Hematopoietic multipotent progenitor cell treated with erythropoietin and hydrocortisone succinate and interleukin-3 and kit ligand, for 6 days (in vitro differentiated cells): ENCODE results near the gene SF3B5.
"Not testable (repeated sequence)": the region's sequence is repeated elsewhere in the genome, so short reads cannot be mapped to it uniquely, and the experiment has no call there.

ENCODE experiments used
- DNase-seq: peaks from one replicate; pipeline ENCODE4 v3.0.0-alpha.2; 2015

The SF3B5 gene

DNA sequence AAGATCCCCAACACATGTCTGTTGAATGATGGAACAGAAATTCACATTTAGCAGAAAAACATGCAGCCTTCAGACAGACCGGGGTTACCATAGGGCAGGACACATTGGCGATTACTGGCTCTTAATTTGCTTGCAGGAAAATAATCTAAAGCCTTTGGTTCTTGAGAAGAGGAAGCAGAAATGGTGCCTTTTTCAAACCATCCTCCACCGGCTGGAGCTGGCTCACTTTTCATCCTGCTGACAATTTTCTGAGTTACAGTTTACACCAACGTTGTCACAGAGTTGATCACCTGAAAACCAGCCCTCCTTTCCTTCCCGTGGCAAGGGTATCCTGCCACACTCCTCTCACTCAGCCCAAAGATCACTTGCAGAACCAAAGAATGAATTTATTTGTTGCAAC lies 32.6 kb downstream of the SF3B5 start:
- DNase-seq, result peak; percentile 41

DNA sequence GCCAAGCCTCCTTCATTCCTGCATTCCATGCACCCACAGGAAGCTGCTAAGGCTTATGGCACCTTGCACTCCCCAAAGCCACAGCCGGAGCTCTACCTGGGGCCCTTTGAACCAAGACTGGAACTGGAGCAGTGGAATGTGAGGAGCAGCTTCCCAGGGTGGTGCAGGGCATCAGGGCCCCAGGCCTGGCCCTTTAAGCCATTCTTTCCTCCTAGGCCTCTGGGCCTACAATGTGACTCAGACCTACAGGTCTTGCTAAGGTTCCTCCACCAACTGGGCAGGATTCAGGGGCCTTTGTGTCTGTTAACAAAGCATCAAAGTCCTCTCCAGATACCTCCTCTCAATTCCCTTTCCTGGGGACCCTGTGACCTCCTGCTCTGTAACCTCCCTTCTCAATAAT lies 36.2 kb downstream of the SF3B5 start:
- no peak for DNase-seq

DNA sequence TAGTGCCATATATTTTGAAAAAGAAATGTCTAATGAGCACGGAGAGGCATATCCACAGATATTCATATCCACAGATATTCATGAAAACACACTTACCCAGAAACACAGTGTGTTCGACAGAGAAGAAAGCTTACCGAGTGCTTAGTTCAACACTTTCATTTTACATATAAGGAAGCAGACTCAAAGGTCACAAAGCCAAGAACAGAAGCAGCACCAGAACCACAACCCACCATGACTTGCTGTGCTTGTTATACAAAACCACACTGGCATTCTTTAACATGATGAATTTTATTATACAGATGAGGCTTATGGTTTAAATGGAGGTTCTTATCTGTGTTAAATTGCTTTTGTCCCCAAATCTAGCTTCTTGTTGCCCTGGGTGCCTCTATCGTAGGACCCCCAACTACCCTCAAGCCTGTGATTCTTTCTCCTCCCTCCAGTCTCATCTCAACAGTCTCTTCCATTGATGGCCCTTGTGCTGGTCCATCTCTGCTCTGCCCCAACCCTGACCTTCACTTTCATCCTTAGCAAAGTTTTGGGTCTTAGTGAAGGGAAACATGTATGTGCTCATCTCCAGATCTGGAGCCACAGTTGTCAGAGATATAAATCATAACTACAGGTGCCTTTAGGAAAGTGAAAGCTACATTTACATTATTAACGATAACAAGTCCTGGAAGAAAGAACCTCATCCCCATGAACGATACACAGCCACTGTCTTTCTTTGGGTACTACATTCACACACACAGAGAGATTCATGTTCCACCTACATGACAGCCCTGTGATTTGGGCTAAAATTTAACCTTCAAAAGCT lies 40.0 kb downstream of the SF3B5 start:
- DNase-seq, result peak; percentile 58

DNA sequence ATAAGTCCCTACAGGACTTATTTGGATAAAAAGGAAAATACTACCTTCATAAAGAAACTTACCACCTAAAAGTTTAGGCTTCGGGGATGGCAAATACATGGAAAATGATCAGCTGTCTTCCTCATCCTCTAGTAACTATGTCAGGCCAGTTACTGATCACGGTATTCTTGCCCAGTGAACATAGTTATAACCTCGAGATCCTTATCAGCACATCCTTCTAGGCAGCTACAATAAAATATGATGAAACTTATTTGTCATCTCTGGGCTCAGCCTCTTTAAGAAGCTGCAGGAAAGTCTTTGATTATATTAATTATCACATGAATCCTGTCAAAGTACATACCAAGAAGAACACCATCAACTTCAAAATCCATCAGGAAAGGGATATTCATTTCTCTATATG lies 41.8 kb downstream of the SF3B5 start:
- DNase-seq, result peak; percentile 57

DNA sequence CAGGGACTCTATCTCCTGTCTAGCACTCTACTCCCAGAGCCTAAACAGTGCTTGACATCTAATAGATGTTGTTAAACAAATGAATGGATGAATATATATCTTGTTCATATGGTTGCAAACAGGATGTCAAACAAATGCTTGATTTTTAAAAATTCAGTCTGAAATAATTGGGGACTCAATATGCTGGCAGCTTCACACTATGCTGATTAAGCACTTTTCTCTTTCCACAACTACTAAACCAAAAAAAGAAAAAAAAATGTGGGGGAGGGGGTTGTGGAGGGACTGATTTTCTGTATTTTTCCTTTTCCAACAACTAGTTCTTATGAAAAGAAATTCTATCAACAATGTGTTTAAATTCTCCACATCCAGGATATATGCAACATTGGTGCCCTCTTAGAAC lies 42.9 kb downstream of the SF3B5 start:
- no peak for DNase-seq

DNA sequence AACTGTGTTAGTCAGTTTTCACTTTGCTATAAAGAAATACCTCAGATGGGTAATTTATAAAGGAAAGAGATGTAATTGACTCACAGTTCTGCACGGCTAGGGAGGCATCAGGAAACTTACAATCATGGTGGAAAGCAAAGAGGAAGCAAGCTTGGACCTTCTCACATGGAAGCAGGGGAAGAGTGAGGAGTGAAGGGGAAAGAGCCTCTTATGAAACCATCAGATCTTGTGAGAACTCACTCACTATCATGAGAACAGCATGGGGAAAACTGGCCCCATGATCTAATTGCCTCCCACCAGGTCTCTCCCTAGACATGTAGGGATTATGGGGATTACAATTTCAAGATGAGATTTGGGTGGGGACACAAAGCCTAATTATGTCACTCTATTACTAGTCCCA lies 46.0 kb downstream of the SF3B5 start:
- DNase-seq, result no peak

DNA sequence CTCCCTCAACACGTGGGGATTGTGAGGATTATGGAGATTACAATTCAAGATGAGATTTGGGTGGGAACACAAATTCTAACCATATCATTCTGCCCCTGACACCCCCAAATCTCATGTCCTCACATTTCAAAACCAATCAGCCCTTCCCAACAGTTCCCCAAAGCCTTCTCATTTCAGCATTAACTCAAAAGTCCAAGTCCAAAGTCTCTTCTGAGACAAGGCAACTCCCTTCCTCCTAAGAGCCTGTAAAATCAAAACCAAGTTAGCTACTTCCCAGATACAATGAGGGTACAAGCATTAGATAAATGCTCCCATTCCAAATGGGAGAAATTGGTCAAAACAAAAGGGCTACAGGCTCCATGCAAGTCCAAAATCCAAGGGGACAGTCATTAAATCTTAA lies 47.7 kb downstream of the SF3B5 start:
- DNase-seq, result no peak

DNA sequence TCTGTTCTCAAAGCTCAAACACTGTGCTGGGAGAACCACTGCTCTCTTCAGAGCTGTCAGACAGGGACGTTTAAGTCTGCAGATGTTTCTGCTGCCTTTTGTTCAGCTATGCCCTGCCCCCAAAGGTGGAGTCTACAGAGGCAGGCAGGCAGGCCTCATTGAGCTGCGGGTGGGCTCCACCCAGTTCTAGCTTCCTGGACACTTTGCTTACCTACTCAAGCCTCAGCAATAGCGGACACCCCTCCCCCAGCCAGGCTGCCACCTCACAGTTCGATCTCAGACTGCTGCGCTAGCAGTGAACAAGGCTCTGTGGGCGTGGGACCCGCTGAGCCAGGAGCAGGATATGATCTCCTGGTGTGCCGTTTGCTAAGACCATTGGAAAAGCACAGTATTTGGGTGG lies 48.7 kb downstream of the SF3B5 start:
- DNase-seq, result not testable (repeated sequence)

DNA sequence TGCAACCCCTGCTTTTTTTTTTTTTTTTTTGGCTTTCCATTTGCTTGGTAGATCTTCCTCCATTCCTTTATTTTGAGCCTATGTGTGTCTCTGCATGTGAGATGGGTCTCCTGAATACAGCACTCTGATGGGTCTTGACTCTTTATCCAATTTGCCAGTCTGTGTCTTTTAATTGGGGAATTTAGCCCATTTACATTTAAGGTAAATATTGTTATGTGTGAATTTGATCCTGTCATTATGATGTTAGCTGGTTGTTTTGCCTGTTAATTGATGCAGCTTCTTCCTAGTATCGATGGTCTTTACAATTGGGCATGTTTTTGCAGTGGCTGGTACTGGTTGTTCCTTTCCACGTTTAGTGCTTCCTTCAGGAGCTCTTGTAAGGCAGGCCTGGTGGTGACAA lies 50.4 kb downstream of the SF3B5 start:
- not testable (repeated sequence) for DNase-seq
